ENCODE data around the gene DIO3. TPM values are rescaled to one million over a fixed set of nuclear protein-coding genes. Genes with fewer than 3 reads are reported as not detected.

DIO3 gene
- total RNA-seq, 1 donor from 2014 or later: not detected

DNA sequence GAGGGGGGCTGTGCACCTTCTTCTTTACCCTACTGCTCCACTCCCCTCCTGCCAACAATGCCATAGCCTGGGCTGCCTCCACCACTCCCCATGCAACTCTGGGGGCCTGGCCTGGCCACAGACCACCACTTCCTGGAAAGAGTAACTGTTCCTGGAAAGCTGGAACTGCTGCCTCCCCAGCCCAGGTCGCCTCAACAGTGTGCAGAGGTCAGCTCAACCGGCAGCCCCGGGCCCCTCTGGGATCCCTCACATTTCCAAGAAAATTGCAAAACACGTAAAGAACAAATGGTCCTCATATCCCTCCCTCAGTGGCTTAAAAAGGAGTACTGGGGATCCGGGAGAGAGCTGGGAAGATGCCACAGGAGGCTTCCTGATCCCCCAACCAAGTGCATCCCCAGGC lies 22.4 kb upstream of the DIO3 start:
- no peak for FAIRE-seq

GRCh38 chr14:101539880-101540279 lies 21.4 kb upstream of the DIO3 start:
- TF ChIP-seq, protein P1, sequence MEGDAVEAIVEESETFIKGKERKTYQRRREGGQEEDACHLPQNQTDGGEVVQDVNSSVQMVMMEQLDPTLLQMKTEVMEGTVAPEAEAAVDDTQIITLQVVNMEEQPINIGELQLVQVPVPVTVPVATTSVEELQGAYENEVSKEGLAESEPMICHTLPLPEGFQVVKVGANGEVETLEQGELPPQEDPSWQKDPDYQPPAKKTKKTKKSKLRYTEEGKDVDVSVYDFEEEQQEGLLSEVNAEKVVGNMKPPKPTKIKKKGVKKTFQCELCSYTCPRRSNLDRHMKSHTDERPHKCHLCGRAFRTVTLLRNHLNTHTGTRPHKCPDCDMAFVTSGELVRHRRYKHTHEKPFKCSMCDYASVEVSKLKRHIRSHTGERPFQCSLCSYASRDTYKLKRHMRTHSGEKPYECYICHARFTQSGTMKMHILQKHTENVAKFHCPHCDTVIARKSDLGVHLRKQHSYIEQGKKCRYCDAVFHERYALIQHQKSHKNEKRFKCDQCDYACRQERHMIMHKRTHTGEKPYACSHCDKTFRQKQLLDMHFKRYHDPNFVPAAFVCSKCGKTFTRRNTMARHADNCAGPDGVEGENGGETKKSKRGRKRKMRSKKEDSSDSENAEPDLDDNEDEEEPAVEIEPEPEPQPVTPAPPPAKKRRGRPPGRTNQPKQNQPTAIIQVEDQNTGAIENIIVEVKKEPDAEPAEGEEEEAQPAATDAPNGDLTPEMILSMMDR (IDR thresholded peaks at IDR 0.05; ENCODE audit: insufficient read depth, low read length, severe bottlenecking): no peak
- Histone ChIP-seq H3K27me3 (ENCODE audit: control insufficient read depth, insufficient read depth, low read length) (no peaks in the 10 kb centered on the region), H3K4me3 (ENCODE audit: low read depth, low read length) (no peak overlapping the region), H3K36me3 (ENCODE audit: control insufficient read depth, insufficient read depth, low read length) (no peaks in the 10 kb centered on the region)
- DNase-seq (ENCODE audit: low read depth): no peak
- FAIRE-seq: no peak

More for the DNA sequence above, 22.4 kb upstream of the DIO3 start:
- H3K4me3 ChIP-seq (ENCODE audit: low read depth, low read length): no peak overlapping the region
- no peaks in the 10 kb centered on the region for H3K36me3 ChIP-seq (ENCODE audit: control insufficient read depth, insufficient read depth, low read length)
- no peaks in the 10 kb centered on the region for H3K27me3 ChIP-seq (ENCODE audit: control insufficient read depth, insufficient read depth, low read length)
- no peak for DNase-seq (ENCODE audit: low read depth)
- TF ChIP-seq, protein P1 (IDR thresholded peaks at IDR 0.05; ENCODE audit: insufficient read depth, low read length, severe bottlenecking): no peak

GRCh38 chr14:101540481-101541462 lies 20.5 kb upstream of the DIO3 start:
- TF ChIP-seq, protein P1 (IDR thresholded peaks at IDR 0.05; ENCODE audit: insufficient read depth, low read length, severe bottlenecking): no peak
- FAIRE-seq: no peak
- no peak overlapping the region for H3K4me3 ChIP-seq (ENCODE audit: low read depth, low read length)

DNA sequence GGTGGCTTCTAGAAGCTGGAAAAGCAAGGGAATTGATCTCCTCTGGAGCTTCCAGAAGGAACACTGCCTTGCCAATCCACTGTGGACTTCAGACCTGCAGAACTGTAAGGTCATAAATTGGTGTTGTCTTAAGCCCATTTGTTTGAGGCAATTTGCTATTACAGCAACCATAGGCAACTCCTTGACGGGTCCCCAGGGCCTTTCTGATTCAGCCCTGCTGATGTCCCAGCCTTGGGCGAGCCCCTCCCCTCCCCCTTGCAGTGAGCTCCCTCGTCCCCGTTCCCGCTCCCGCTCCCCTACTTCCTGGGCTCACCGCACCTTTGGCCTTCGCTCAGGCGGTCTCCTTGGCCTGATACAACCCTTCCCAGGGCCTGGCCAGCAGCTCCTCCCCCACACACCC lies 18.9 kb upstream of the DIO3 start:
- TF ChIP-seq, protein P1 (IDR thresholded peaks at IDR 0.05; ENCODE audit: insufficient read depth, low read length, severe bottlenecking): no peak
- Histone ChIP-seq H3K4me3 (ENCODE audit: low read depth, low read length) (no peak overlapping the region), H3K36me3 (ENCODE audit: control insufficient read depth, insufficient read depth, low read length) (no peaks in the 10 kb centered on the region), H3K27me3 (ENCODE audit: control insufficient read depth, insufficient read depth, low read length) (no peaks in the 10 kb centered on the region)
- DNase-seq (ENCODE audit: low read depth) (no peak), FAIRE-seq (no peak)

More at GRCh38 chr14:101540481-101541462, 20.5 kb upstream of the DIO3 start:
- no peak for DNase-seq (ENCODE audit: low read depth)
- H3K27me3 ChIP-seq (ENCODE audit: control insufficient read depth, insufficient read depth, low read length): no peaks in the 10 kb centered on the region
- no peaks in the 10 kb centered on the region for H3K36me3 ChIP-seq (ENCODE audit: control insufficient read depth, insufficient read depth, low read length)

DNA sequence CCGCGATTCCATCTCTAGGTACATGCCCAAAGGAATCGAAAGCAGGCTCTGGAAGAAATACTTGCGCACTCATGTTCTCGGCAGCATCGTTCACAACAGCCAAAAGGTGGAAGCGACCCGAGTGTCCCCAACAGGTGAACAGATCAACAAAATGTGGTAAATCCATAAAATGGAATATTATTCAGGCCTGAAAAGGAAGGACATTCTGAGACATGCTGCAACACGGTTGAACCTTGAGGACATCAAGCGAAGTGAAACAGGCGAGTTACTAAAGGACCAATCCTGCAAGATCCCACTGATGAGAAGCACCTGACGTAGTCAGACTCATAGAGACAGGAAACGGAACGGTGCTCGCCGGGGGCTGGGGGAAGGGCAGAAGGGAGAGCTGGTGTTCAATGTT lies 17.5 kb upstream of the DIO3 start:
- FAIRE-seq (no peak), DNase-seq (ENCODE audit: low read depth) (no peak)
- no peaks in the 10 kb centered on the region for H3K27me3 ChIP-seq (ENCODE audit: control insufficient read depth, insufficient read depth, low read length)
- TF ChIP-seq, protein P1 (IDR thresholded peaks at IDR 0.05; ENCODE audit: insufficient read depth, low read length, severe bottlenecking): no peak
- no peak overlapping the region for H3K4me3 ChIP-seq (ENCODE audit: low read depth, low read length)
- H3K36me3 ChIP-seq (ENCODE audit: control insufficient read depth, insufficient read depth, low read length): no peaks in the 10 kb centered on the region
